Mesodermal cell (in vitro differentiated cells): Measurements from ENCODE around the gene ITGB3BP. TPM values are rescaled to one million over a fixed set of nuclear protein-coding genes. Genes with fewer than 3 reads are reported as not detected.
"Not testable (repeated sequence)": the region's sequence is repeated elsewhere in the genome, so short reads cannot be mapped to it uniquely, and the experiment has no call there.

Experiments used
- H3K27ac ChIP-seq: 2 replicates; pipeline ENCODE4 v1.7.0; 2013; ENCODE audit warnings: mild to moderate bottlenecking, low read depth, low read length, moderate library complexity; ENCODE audit not compliant: severe bottlenecking
- H3K36me3 ChIP-seq: 2 replicates; pipeline ENCODE4 v1.7.1; 2013; ENCODE audit warnings: mild to moderate bottlenecking, low read length, moderate library complexity; ENCODE audit not compliant: control insufficient read depth, insufficient read depth
- H3K4me1 ChIP-seq: one replicate; pipeline ENCODE4 v1.7.1; 2013; ENCODE audit warnings: mild to moderate bottlenecking, low read length; ENCODE audit not compliant: insufficient read depth, control insufficient read depth, poor library complexity, severe bottlenecking
- H3K4me3 ChIP-seq: 2 replicates; pipeline ENCODE4 v1.7.0; 2013; ENCODE audit warnings: low read length, control low read depth, mild to moderate bottlenecking; ENCODE audit not compliant: insufficient read depth, poor library complexity, severe bottlenecking; ENCODE audit errors: extremely low read depth
- H3K9me3 ChIP-seq: 2 replicates; pipeline ENCODE4 v1.7.1; 2013; ENCODE audit warnings: mild to moderate bottlenecking, low read length, moderate library complexity; ENCODE audit not compliant: control insufficient read depth
- WGBS, 2 experiments: methylation state at CpG; one replicate each; pipeline ENCODE4 v1.1.5; 2013; ENCODE audit warnings: missing lambda C conversion rate in 2 of 2; ENCODE audit not compliant: insufficient coverage in 2 of 2; 5-methylcytosine and 5-hydroxymethylcytosine counted together
- polyA plus RNA-seq, 2 experiments: library from polyadenylated mRNA; stranded (reverse); fragments of 50-300 nt; gene quantifications; one replicate each; pipeline ENCODE4 v1.2.3, GENCODE V29; 2013

Gene ITGB3BP, protein sequence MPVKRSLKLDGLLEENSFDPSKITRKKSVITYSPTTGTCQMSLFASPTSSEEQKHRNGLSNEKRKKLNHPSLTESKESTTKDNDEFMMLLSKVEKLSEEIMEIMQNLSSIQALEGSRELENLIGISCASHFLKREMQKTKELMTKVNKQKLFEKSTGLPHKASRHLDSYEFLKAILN
- 52.2 TPM for polyA plus RNA-seq (2013, experiment 1 of 2)
- polyA plus RNA-seq (2013, experiment 2 of 2) = 65.0 TPM

DNA sequence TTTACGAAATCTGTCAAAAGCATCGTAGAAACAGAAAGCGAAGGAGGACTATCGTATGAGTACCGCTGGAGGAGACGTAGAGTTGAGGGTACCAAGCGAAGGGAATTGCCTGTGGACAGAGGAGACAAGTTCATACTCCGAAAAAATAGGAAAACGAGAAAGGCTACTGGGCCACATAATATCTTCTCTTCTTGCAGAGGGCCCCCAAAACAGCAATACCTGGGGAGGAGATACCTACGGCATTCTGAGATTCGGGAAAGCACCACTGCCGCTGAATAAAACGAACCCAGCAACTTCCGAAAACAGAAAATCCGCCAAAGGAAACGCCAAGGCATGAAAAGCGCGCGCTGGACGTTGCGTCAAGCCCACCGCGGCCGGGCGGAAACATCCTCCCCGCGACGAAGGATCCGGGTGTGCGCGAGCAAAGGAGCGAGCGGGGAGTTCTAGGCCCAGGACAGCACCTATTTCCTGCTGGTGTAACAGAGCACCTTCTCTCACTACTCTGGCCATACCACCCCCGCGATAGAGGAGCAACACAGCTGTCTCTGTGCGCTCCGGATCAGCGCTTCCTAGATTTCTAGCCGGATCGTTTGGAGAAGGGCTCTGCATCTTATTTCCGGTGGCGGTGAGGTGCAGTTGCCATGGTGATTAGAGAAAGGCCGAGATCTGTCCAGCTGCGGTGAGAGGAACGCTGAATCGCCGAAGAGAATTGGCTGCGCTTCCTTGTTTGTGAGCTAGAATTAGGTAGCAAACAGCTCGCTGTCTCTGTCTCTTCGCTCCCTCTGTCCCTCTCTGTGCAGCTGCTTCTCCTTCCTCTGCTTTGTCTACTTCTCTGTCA lies at the start of gene ITGB3BP, which contains the start of gene EFCAB7:
TSS of gene ITGB3BP (minus strand) at position 335 of the 838 bp plus-strand sequence. CDS start at position 243, 92 bp downstream.
TSS of gene EFCAB7 (plus strand) at position 635 of the 838 bp plus-strand sequence. CDS start 2,048 bp downstream, outside the sequence.
- peaks cover 5% of the 10 kb centered on the region for H3K4me1 ChIP-seq
- peak within 1 kb of the TSS; percentile 59 for H3K4me3 ChIP-seq
- no peaks in the 10 kb centered on the region for H3K9me3 ChIP-seq
- H3K27ac ChIP-seq = peak within 1 kb of the TSS; percentile 92
- WGBS, 2 experiments = 0 to 1% methylated on average over 47 to 48 of the region's 50 CpGs
- H3K36me3 ChIP-seq = no peaks in the 10 kb centered on the region

DNA sequence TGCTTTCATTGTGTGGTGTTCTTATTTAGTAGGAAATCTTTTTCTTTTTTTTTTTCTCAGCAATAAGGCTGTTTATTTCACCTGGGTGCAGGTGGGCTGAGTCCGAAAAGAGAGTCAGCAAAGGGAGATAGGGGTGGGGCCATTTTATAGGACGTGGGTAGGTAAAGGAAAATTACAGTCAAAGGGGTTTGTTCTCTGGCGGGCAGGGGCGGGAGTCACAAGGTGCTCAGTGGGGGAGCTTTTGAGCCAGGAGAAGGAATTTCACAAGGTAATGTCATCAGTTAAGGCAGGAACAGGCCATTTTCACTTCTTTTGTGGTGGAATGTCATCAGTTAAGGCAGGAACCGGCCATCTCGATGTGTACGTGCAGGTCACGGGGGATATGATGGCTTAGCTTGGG lies 49.7 kb upstream of the ITGB3BP start:
- H3K36me3 ChIP-seq, H3K9me3 ChIP-seq, H3K4me3 ChIP-seq, H3K27ac ChIP-seq, H3K4me1 ChIP-seq: not testable (repeated sequence)
- WGBS, 2 experiments = 62% methylated on average over 4 of the region's 8 CpGs; no CpG with 5 or more reads in 1 of the 2 experiments

DNA sequence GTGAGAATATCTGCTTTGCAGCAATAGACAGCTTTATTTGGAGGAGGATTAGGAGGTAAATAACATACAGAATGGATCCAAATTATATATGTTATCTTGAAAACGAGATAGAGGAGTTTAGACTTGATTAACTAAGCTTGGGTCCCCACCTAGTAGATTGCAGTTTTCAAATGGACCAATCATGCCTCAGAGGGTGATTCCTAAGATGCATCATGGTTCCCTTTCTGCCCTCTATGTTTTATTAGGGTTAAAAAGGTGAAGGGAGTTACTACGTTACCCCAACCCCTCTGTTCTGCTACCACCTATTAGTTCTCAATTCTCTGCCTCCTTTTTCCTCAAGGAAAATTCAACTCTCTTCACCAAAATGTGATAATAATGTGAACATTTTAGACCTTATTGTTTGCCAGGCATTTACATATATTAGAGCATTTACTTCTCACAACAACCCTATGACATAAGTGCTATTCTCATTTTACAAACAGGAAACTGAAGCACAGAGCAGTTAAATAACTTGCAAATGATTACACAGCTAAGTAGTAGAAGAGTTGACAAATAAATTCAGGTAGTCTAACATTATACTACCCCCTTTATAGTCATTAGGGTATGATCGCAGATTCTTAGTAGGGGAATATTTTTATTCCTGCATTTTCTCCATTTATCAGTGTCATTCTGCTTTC lies 46.8 kb upstream of the ITGB3BP start:
- H3K4me3 ChIP-seq = no peak overlapping the region

DNA sequence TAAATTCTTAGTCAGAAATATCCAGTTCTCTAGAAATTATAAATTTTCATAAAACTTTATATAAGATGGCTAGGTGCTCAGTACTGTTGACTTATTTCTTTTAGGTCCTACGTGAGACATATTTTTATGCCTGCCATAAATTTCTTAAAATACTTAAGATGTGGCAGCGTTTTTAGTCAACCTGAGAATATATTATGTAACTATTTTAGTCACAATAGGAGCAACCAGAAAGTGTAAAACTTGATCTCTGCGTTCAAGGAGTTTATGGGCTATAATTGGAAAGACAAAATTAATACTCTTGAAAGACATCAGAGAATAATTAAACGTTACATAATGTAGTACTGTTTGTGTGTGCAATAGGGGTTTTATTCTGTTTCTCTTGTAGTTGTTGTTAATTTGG lies 46.0 kb upstream of the ITGB3BP start:
- Histone ChIP-seq H3K36me3 (no peaks in the 10 kb centered on the region), H3K4me1 (no peaks in the 10 kb centered on the region), H3K27ac (no peak overlapping the region), H3K9me3 (no peaks in the 10 kb centered on the region), H3K4me3 (no peak overlapping the region)
- WGBS, 2 experiments = 83% methylated on average over 1 of the region's 4 CpGs; no CpG with 5 or more reads in 1 of the 2 experiments

More for the DNA sequence above, 46.8 kb upstream of the ITGB3BP start:
- H3K9me3 ChIP-seq = no peaks in the 10 kb centered on the region
- no peaks in the 10 kb centered on the region for H3K4me1 ChIP-seq
- no peaks in the 10 kb centered on the region for H3K36me3 ChIP-seq
- H3K27ac ChIP-seq = no peak overlapping the region
- WGBS, 2 experiments = 100% methylated on average over 1 of the region's 3 CpGs; no CpG with 5 or more reads in 1 of the 2 experiments

DNA sequence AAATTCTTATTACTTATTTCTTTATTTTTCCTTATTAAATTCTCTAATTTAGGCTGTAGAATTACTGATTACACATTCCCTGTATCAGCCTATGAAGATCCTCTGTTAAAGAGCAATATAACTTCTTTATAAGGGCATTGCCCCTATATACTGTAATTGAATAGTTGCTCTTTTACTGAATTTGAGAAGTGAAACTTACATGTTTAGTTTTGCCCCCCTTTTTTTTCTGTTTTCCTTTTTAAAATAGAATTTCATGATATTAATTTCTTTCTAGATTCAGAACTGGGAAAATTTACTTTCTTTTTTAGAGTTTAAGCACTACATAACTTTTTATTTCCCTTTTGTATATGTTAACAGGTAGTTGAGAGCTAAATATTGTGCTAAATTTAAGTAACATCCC lies 40.7 kb upstream of the ITGB3BP start:
- Histone ChIP-seq H3K27ac (no peak overlapping the region), H3K9me3 (no peaks in the 10 kb centered on the region), H3K36me3 (no peaks in the 10 kb centered on the region), H3K4me1 (no peaks in the 10 kb centered on the region), H3K4me3 (no peak overlapping the region)

DNA sequence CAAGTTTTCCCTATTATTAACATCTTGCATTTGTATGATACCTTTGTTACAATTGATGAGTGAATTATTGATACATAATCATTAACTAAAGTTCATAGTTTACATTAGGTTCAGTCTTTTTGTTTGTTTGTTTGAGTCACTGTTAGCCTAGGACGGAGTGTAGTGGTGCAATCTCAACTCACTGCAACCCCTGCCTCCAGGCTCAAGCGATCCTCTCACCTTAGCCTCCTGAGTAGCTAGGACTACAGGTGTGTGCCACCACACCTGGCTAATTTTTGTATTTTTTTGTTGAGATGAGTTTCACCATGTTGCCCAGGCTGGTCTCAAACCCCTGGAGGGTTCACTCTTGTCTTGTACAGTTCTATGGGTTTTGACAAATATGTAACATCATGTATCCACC lies 36.3 kb upstream of the ITGB3BP start:
- no peaks in the 10 kb centered on the region for H3K36me3 ChIP-seq
- no peaks in the 10 kb centered on the region for H3K9me3 ChIP-seq
- no peak overlapping the region for H3K27ac ChIP-seq
- no peak overlapping the region for H3K4me3 ChIP-seq
- no peaks in the 10 kb centered on the region for H3K4me1 ChIP-seq
- WGBS, 2 experiments = no CpG with 5 or more reads among the region's 2 CpGs

DNA sequence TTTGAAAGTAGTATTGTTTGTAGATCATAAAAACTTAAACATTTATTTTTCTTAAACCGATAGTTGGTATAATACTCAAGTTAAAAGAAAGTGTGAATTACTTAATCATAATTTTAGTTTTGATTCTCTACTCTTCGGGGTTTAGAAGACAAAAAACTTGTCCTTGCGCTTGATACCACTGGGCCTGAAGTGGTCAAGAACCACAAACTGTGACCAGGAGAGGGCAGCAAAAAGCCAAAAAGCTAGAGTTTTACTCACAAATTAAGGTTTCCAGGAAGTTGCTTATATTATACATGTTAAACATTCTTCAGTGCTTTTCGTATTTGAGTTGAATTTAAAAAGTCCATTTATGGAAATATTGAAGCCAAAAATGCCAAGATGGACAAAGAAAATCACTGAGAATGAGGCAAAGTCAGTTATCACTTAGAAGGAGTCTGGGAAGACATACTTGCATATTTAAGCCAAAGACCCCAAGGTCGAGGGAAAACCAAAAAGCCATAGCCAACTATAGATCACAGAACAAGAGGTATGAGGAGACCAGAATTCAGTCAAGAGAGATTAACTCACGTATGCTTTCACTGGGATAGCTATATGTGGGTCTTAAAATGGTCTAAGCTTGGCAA lies 34.5 kb upstream of the ITGB3BP start:
- Histone ChIP-seq H3K27ac (no peak overlapping the region), H3K9me3 (no peaks in the 10 kb centered on the region), H3K36me3 (no peaks in the 10 kb centered on the region), H3K4me3 (no peak overlapping the region), H3K4me1 (no peaks in the 10 kb centered on the region)
- 60 to 66% methylated on average over 1 to 4 of the region's 6 CpGs for WGBS, 2 experiments

DNA sequence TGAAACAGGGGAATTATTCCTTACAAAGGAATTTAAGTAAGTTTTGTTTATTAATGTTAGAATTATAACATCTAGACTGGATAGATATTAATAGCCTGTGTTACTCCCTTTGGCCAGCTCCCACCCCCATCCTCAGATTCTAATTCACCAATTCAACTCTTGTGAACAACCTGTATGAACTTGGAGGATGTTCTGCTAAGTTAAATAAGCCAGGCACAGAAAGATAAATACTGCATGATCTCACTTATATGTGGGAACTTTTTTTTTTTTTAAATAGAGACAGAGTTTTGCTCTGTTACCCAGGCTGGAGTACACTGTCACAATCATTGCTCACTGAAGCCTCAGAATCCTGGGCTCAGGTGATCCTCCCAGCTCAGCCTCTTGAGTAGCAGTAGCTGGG lies 32.5 kb upstream of the ITGB3BP start:
- no peaks in the 10 kb centered on the region for H3K36me3 ChIP-seq
- no peak overlapping the region for H3K27ac ChIP-seq
- no peaks in the 10 kb centered on the region for H3K4me1 ChIP-seq
- no peak overlapping the region for H3K4me3 ChIP-seq
- H3K9me3 ChIP-seq = no peaks in the 10 kb centered on the region

DNA sequence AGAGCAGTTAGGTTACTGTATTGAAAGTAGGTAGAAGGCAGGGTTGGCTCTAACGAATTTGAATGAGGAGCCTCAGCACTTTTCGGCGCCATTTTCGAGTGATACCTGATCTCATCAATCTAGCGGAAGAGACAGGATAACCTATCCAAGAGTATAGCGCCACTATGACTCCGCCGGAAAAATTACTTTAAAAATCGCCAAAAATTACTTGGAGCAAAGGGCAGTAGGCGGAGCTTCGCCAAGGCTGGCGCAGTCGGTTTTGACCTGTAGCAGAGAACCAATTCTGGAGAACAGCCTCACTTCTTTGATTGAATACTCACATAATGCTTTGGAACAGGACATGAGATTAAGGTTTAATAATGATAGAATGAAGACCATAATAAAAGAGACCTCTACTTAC lies 25.9 kb upstream of the ITGB3BP start:
- no peaks in the 10 kb centered on the region for H3K9me3 ChIP-seq
- H3K36me3 ChIP-seq = no peaks in the 10 kb centered on the region
- H3K4me3 ChIP-seq = no peak overlapping the region
- H3K27ac ChIP-seq = no peak overlapping the region
- WGBS, 2 experiments = 96 to 97% methylated on average over 12 of the region's 13 CpGs
- H3K4me1 ChIP-seq = no peaks in the 10 kb centered on the region

DNA sequence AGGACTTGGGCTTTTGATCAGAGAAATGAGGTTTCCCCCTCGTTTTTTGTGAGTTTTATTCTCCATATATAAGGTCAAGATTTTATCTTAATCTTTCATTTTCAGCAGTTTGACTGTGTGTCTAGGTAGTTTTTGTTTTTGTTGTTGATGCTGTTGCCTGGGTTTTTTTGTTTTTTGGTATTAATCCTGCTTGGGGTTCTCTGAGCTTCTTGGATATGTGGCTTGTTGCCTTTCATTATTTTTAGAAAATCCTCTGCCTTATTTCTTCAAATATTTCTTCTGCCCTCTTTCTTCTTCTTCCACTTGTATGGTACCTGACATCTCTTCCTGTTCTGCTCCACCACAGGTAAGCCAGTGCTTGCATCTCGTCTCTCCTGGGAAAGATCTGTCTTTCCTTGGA lies 25.3 kb upstream of the ITGB3BP start:
- no CpG with 5 or more reads among the region's 2 CpGs for WGBS, 2 experiments
- Histone ChIP-seq H3K4me1 (no peaks in the 10 kb centered on the region), H3K36me3 (no peaks in the 10 kb centered on the region), H3K4me3 (no peak overlapping the region), H3K9me3 (no peaks in the 10 kb centered on the region), H3K27ac (no peak overlapping the region)
